Astrocyte (in vitro differentiated cells and primary cell): ENCODE measurements around the gene NOL4L. TPM values are rescaled to one million over a fixed set of nuclear protein-coding genes. Genes with fewer than 3 reads are reported as not detected.

Experiments used
- DNase-seq: peaks from one replicate; pipeline ENCODE4 v3.0.0-alpha.2; 2010; ENCODE audit warnings: low read depth
- FAIRE-seq: peaks from 2 replicates; lab custom pipeline; 2011; peaks lifted over from hg19 to GRCh38; lab: Jason Lieb, UNC
- H2AFZ ChIP-seq: 2 replicates; pipeline ENCODE4 v1.6.0; 2012; ENCODE audit warnings: low read depth, low read length, inconsistent platforms
- H3K27ac ChIP-seq: 2 replicates; pipeline ENCODE4 v1.5.1; 2011; ENCODE audit warnings: low read depth, low read length, inconsistent platforms
- H3K27me3 ChIP-seq: 2 replicates; pipeline ENCODE4 v1.6.0; 2011; ENCODE audit warnings: low read length, inconsistent platforms; ENCODE audit not compliant: insufficient read depth
- H3K36me3 ChIP-seq: 2 replicates; pipeline ENCODE4 v1.5.1; 2011; ENCODE audit warnings: low read length, inconsistent platforms; ENCODE audit not compliant: insufficient read depth
- H3K4me1 ChIP-seq: 2 replicates; pipeline ENCODE4 v1.5.1; 2011; ENCODE audit warnings: low read length, inconsistent platforms; ENCODE audit not compliant: insufficient read depth
- H3K4me2 ChIP-seq: 2 replicates; pipeline ENCODE4 v1.6.0; 2012; ENCODE audit warnings: low read length, inconsistent platforms
- H3K4me3 ChIP-seq: 2 replicates; pipeline ENCODE4 v1.5.1; 2011; ENCODE audit warnings: low read depth, mild to moderate bottlenecking, low read length, inconsistent platforms; ENCODE audit not compliant: insufficient read depth
- H3K79me2 ChIP-seq: 2 replicates; pipeline ENCODE4 v1.6.0; 2012; ENCODE audit warnings: mild to moderate bottlenecking, low read length, inconsistent platforms; ENCODE audit not compliant: insufficient read depth
- H3K9ac ChIP-seq: 2 replicates; pipeline ENCODE4 v1.6.0; 2012; ENCODE audit warnings: mild to moderate bottlenecking, low read length, inconsistent platforms
- H3K9me3 ChIP-seq: 2 replicates; pipeline ENCODE4 v1.5.1; 2012; ENCODE audit warnings: low read depth, mild to moderate bottlenecking, low read length, inconsistent platforms; ENCODE audit not compliant: insufficient read depth
- H4K20me1 ChIP-seq: 2 replicates; pipeline ENCODE4 v1.6.0; 2012; ENCODE audit warnings: low read length, inconsistent platforms; ENCODE audit not compliant: insufficient read depth
- H3K27ac Mint-ChIP-seq: one replicate; pipeline ENCODE4 v1.8.0; 2021; ENCODE audit warnings: mild to moderate bottlenecking, mixed read lengths; ENCODE audit not compliant: unreplicated experiment
- H3K27me3 Mint-ChIP-seq: one replicate; pipeline ENCODE4 v1.8.0; 2021; ENCODE audit warnings: low read depth, mixed read lengths; ENCODE audit not compliant: unreplicated experiment
- H3K36me3 Mint-ChIP-seq: one replicate; pipeline ENCODE4 v1.8.0; 2021; ENCODE audit warnings: low read depth, mixed read lengths; ENCODE audit not compliant: unreplicated experiment
- H3K4me1 Mint-ChIP-seq: one replicate; pipeline ENCODE4 v1.8.0; 2021; ENCODE audit warnings: low read depth, mixed read lengths; ENCODE audit not compliant: unreplicated experiment
- H3K4me3 Mint-ChIP-seq: one replicate; pipeline ENCODE4 v1.8.0; 2021; ENCODE audit warnings: mild to moderate bottlenecking, moderate library complexity, mixed read lengths; ENCODE audit not compliant: unreplicated experiment
- H3K9me3 Mint-ChIP-seq: one replicate; pipeline ENCODE4 v1.8.0; 2021; ENCODE audit warnings: mild to moderate bottlenecking, mixed read lengths; ENCODE audit not compliant: unreplicated experiment
- CTCF ChIP-seq: IDR thresholded peaks from 2 replicates; pipeline ENCODE4 v1.5.1; 2011; ENCODE audit warnings: low read depth, mild to moderate bottlenecking, inconsistent platforms, low read length, moderate library complexity; ENCODE audit not compliant: insufficient read depth
- EZH2 ChIP-seq: IDR thresholded peaks from 2 replicates; pipeline ENCODE4 v1.6.1; 2012; ENCODE audit warnings: mild to moderate bottlenecking, low read length, inconsistent platforms; ENCODE audit not compliant: insufficient read depth
- total RNA-seq: library from RNA; stranded (reverse); gene quantifications from 2 replicates; pipeline ENCODE4 v1.2.1, GENCODE V29; 2021

Gene NOL4L
- total RNA-seq, 1 donor from 2014 or later, result 35.5 TPM

DNA sequence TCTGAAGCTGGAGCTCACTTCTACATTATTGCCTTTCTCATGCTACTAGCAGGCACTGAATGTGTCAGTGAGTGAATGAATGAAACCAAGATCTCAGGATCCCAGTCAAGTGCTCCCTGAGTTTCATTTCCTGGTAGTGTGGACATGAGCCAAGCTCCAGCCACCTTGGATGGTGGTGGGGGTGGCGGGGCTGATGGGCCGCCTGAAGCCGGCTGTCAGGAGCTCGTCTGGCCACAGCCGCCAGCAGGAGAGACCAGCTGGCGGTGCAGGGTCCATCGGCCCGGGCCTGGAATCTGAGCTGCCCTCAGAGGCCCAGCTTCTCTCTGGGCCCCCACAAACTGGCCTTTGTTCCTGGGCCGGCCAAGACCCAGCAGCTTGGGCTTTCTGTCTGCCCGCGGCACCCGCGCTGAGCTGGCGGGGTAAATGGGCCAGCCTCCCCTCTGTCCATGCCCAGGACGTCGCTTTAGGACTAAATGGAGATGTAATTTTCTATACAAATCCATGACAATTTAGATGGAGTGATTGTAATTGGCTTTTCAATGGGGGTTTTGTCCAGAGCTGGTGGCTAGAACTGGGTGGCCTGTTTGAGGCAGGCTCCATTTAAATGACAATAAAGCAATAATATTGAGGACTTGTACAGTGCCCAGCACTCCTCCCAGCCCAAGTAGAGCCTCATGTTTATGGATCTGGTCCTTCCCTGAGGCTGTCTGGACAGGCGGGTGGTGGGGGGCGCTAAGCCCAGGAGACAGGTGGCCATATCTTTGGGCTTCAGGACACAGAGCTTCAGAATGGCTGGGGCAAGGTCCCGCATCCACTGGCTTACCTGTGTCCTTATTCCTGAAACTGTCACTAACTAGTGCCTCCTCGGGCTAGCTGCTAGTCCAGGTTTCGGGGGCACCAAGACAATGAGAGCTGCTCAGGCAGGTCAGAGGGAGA is 43.5 kb downstream of the NOL4L start:
- Histone ChIP-seq H3K27me3 (peaks cover 7% of the 10 kb centered on the region), H3K4me3 (no peak overlapping the region), H3K27ac (no peak overlapping the region), H4K20me1 (peaks cover 6% of the 10 kb centered on the region), H3K9ac (no peak overlapping the region), H3K79me2 (no peaks in the 10 kb centered on the region), H3K9me3 (no peaks in the 10 kb centered on the region), H3K4me2 (no peak overlapping the region), H3K4me1 (peaks cover 10% of the 10 kb centered on the region), H3K36me3 (no peaks in the 10 kb centered on the region), H2AFZ (no peak overlapping the region)
- FAIRE-seq (no peak), DNase-seq (no peak)
- no peak for TF ChIP-seq CTCF
- TF ChIP-seq EZH2, result no peak
- Mint-ChIP-seq H3K9me3 (no peaks in the 10 kb centered on the region), H3K4me1 (peaks cover 25% of the 10 kb centered on the region), H3K36me3 (peaks cover 3% of the 10 kb centered on the region), H3K4me3 (no peak overlapping the region), H3K27me3 (peaks cover 8% of the 10 kb centered on the region), H3K27ac (no peak overlapping the region)

DNA sequence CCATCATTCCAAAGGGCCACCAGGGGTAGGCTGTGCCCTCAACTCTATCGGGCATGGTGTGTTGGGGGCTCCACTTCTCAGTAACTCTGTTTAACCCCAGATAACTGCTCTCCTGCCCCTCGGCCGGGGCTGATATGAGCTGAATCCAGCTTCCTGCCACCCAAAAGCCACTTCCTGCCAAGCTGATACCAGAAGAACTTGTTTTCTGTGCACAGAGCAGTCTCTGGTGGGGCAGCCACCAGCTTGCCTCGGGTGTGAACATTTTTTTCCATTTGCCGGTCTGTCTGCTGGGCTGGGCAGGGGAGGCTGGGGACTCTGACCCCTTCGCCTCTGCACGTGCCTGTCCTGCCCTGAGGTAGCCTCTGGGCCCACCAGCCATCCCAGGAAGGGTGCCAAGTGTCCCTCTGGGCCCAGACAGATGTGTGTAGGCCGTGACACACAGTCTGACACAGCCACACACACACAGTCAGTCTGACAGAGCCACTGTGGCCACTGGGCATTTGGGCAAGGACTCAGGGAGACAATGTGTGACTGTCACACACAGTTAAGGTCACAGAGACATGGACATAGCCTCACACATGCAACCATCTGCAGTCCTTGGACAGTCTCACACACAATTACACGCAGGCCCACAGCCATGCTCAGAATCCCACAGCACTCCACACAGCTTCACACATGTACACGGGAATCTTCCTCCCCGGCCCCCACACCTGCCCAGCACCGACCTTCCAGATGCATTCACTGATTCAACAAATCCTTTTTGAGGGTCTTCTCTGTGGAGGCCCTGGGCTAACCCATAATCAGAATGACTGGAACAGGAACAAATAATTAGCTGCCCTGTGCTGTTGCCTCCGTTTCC is 45.1 kb downstream of the NOL4L start:
- FAIRE-seq (no peak), DNase-seq (no peak)
- no peak overlapping the region for H3K4me3 Mint-ChIP-seq
- H3K27ac Mint-ChIP-seq, result peak overlapping the region; percentile 64
- TF ChIP-seq EZH2 (no peak), CTCF (no peak)
- Histone ChIP-seq H2AFZ (no peak overlapping the region), H3K9ac (no peak overlapping the region), H3K4me1 (peaks cover 4% of the 10 kb centered on the region), H3K79me2 (no peaks in the 10 kb centered on the region), H4K20me1 (peaks cover 6% of the 10 kb centered on the region), H3K9me3 (no peaks in the 10 kb centered on the region), H3K36me3 (no peaks in the 10 kb centered on the region), H3K4me2 (no peak overlapping the region), H3K27ac (no peak overlapping the region), H3K27me3 (peaks cover 7% of the 10 kb centered on the region), H3K4me3 (no peak overlapping the region)
- H3K4me1 Mint-ChIP-seq, result peaks cover 26% of the 10 kb centered on the region
- H3K9me3 Mint-ChIP-seq, result no peaks in the 10 kb centered on the region
- peaks cover 13% of the 10 kb centered on the region for H3K27me3 Mint-ChIP-seq
- peaks cover 6% of the 10 kb centered on the region for H3K36me3 Mint-ChIP-seq
